Duodenal mucosa (tissue), 2 donors: ENCODE data around the gene MCTP1.

Experiments used
- H3K27ac ChIP-seq: one replicate; pipeline ENCODE4 v1.7.0; 2013; ENCODE audit warnings: low read depth, low read length
- H3K27me3 ChIP-seq, 2 donors: one replicate each; pipeline ENCODE4 v1.7.0; 2013; ENCODE audit warnings: low read length in 2 of 2, control low read depth in 1 of 2; ENCODE audit not compliant: insufficient read depth in 2 of 2, control insufficient read depth in 1 of 2
- H3K36me3 ChIP-seq, 2 donors: one replicate each; pipeline ENCODE4 v1.7.0; 2013; ENCODE audit warnings: low read length in 2 of 2, control low read depth in 1 of 2; ENCODE audit not compliant: insufficient read depth in 2 of 2, control insufficient read depth in 1 of 2
- H3K4me1 ChIP-seq, 2 donors: one replicate each; pipeline ENCODE4 v1.7.0; 2013; ENCODE audit warnings: low read length in 2 of 2, control low read depth in 1 of 2; ENCODE audit not compliant: insufficient read depth in 2 of 2, control insufficient read depth in 1 of 2
- H3K4me3 ChIP-seq, 2 donors: one replicate each; pipeline ENCODE4 v1.7.0; 2013; ENCODE audit warnings: low read length in 2 of 2, low read depth in 1 of 2
- H3K9ac ChIP-seq, 2 donors: one replicate each; pipeline ENCODE4 v1.7.0; 2013; ENCODE audit warnings: low read length in 2 of 2, low read depth in 1 of 2
- H3K9me3 ChIP-seq, 2 donors: one replicate each; pipeline ENCODE4 v1.7.0; 2013; ENCODE audit warnings: low read length in 2 of 2, control low read depth in 1 of 2; ENCODE audit not compliant: control insufficient read depth in 1 of 2

MCTP1 gene

DNA sequence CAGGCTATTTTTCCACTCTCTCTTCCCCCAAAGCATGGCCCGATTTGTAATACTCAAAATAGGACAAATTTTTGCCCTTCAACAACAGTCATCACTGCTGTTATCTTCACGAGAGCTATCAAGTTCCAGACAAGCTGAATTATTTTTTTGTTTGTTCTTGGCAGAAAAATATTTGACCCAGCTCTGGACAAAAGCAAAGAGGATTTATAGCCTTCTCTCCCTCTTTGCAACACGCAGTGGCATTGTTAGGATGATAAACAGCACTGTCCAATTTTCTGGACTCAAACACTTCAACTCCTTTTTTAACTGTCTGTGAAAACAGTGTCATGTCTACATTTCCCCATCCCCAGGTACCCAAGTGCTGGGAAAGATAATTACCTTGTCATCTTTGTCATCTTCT, 506.2 kb downstream of the MCTP1 start:
- Histone ChIP-seq H3K9me3 (no peaks in the 10 kb centered on the region), H3K9ac (no peak overlapping the region), H3K4me1 (no peaks in the 10 kb centered on the region), H3K36me3 (no peaks in the 10 kb centered on the region), H3K27me3 (no peaks in the 10 kb centered on the region), H3K4me3 (no peak overlapping the region), H3K27ac (no peak overlapping the region)

DNA sequence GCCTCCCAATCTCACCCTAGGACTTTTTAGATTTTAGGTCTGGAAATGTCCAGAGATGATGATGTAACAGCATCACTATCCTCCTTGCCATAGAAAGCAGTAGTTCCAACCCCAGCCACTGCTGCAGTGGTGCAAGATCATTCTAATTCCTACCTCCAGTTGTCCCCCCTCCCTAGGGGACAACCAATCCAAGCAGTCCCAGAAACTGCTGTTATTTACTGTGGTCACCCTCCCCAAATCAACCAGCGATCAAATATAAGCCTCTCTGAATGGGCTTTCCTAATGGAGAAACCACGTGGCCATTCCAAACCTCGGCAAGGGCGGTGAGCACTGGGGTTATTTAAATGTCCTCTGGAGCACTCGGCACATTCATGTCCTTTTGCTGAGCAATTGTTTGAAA, 506.6 kb downstream of the MCTP1 start:
- Histone ChIP-seq H3K27ac (no peak overlapping the region), H3K9me3 (no peaks in the 10 kb centered on the region), H3K36me3 (no peaks in the 10 kb centered on the region), H3K27me3 (no peaks in the 10 kb centered on the region), H3K4me3 (no peak overlapping the region), H3K9ac (no peak overlapping the region), H3K4me1 (no peaks in the 10 kb centered on the region)

DNA sequence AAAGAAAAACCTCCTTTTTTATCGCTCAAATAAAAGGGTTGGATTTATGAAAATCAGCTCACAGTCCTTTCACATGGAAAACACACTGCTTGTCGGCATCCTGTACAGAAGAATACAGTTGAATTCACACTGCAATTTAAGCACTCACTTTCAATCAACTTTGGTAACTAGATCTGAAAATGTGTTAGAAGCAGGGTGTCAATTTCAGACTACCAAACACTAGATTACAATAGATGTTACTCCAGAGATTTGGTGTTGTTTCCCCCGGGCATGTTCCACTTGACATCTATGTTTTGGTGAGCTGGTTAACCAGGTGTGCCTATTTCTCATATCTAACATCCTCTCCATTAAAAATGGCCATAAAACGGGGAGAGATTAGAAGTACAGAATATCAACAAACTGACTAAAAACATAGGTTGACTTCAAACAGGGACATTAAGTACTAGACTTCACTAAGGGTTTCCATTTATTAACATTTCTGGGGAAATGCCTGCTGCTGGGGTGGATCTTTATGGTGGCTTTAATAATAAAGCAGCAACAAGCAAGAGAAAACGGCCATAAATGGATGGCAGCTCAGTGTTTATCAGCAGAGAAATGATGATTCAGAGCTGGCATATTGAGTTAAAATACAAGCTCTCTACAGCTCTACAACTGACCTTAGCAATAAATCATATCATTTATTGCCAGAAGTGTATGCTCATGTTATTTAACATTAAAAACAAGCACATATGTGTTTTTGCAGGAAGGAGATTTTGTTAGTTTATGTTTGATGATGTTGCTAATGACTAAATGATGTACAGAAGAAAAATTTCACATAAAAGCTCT, 507.6 kb downstream of the MCTP1 start:
- no peaks in the 10 kb centered on the region for H3K36me3 ChIP-seq
- H3K27ac ChIP-seq, result no peak overlapping the region

DNA sequence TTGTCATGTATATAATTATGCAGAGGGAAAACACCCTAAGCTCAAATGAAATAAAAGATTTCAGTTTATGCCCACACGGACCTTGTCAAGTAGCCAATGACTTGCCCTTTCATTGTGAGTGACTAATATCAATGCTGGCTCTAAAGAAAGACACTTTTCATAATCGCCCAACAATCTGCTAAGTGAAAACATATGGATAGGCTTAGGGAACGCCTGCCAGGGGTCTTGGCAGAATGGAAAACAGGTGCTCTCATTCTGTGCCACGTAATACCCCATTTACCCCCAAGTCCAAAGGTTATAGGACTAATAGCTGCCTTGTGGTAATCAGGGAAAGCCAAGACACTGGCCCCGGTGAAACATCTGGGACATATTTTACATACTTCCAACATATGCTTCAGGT, 508.7 kb downstream of the MCTP1 start:
- H3K4me3 ChIP-seq, result no peak overlapping the region
- H3K36me3 ChIP-seq, result no peaks in the 10 kb centered on the region
- H3K9ac ChIP-seq, result no peak overlapping the region
- H3K27ac ChIP-seq, result no peak overlapping the region
- H3K27me3 ChIP-seq, result no peaks in the 10 kb centered on the region
- H3K4me1 ChIP-seq, result no peaks in the 10 kb centered on the region
- H3K9me3 ChIP-seq, result no peaks in the 10 kb centered on the region

More for the DNA sequence above, 507.6 kb downstream of the MCTP1 start:
- Histone ChIP-seq H3K4me1 (no peaks in the 10 kb centered on the region), H3K4me3 (no peak overlapping the region), H3K9ac (no peak overlapping the region), H3K9me3 (no peaks in the 10 kb centered on the region), H3K27me3 (no peaks in the 10 kb centered on the region)

DNA sequence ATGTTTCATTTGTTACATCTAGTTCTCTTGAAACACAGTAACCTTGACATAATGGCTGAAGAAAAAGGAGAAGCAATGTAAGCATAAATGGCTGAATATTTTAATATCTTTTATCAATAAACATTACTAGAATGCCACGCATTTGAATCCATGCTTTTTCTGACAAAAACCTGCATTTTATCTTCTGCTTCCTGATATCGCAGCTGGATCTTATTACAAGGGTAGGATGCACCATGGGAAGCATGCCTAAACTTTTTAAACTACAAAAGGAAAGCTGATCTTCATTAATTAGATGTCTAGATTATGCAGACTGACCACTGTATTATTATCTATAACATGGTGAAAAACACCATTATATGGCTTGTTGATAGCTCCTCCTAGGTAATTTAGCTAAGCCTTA, 509.8 kb downstream of the MCTP1 start:
- no peak overlapping the region for H3K27ac ChIP-seq
- no peaks in the 10 kb centered on the region for H3K9me3 ChIP-seq
- H3K36me3 ChIP-seq, result no peaks in the 10 kb centered on the region
- no peak overlapping the region for H3K9ac ChIP-seq
- H3K27me3 ChIP-seq, result no peaks in the 10 kb centered on the region
- no peaks in the 10 kb centered on the region for H3K4me1 ChIP-seq
- no peak overlapping the region for H3K4me3 ChIP-seq

DNA sequence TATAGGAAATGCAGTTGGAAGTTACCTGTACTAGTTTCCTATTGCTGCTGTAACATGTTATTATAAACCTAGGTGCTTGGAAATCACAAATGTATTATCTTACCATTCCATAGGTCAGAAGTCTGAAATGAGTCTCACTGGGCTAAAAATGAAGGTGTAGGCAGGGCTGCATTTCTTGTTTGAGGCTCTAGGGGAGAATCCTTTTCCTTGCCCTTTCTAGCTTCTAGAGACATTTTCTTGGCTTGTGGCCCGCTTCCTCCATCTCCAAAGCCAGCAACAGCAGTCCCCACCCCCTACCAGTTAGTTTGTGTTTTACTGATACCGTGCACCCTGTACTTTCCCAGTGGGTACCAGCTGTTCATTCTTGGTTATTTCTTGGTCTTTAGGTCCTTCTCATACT, 513.2 kb downstream of the MCTP1 start:
- no peaks in the 10 kb centered on the region for H3K36me3 ChIP-seq
- H3K27me3 ChIP-seq, result no peaks in the 10 kb centered on the region
- H3K4me1 ChIP-seq, result no peaks in the 10 kb centered on the region
- no peak overlapping the region for H3K27ac ChIP-seq
- no peak overlapping the region for H3K4me3 ChIP-seq
- H3K9ac ChIP-seq, result no peak overlapping the region
- no peaks in the 10 kb centered on the region for H3K9me3 ChIP-seq

DNA sequence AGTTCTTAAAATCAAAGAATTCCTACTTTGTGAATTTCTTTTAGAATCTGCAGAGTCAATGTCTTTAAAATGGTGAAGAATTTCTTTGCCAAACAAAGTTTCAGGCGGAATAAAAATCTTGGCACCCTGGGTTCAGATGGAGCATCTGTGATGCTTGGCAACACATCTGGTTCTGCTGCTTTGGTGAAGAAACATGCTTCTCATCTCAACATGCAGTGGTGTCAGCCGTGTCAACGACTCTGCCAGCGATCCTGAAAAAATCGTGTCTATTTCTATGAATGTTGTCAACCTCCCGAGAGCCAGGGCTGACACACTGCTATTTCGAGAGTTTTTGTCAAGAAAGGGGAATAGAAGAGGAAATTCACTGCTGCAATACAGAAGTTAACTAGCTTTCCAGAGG, 514.9 kb downstream of the MCTP1 start:
- no peaks in the 10 kb centered on the region for H3K36me3 ChIP-seq
- H3K4me1 ChIP-seq, result no peaks in the 10 kb centered on the region
- H3K27ac ChIP-seq, result no peak overlapping the region
- H3K4me3 ChIP-seq, result no peak overlapping the region
- no peaks in the 10 kb centered on the region for H3K9me3 ChIP-seq
- no peak overlapping the region for H3K9ac ChIP-seq
- H3K27me3 ChIP-seq, result no peaks in the 10 kb centered on the region

DNA sequence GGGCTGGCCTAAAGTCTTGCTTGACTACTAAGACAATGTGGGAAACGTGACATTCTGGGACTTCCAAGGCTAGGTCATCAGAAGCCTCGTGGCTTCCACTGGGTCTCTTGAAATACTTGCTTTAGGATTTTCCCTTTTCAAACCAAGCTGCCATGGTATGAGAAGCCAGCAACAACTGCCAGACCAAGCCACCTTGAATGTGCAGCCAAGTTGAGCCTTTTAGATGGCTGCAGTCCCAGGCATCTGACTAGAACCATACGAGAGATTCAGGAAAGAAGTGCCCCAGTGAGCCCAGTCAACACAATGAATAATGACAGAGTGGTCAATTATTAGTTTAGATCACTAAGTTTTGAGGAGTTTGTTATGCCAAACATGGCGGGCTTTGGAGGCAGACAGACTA, 523.1 kb downstream of the MCTP1 start:
- Histone ChIP-seq H3K9me3 (no peaks in the 10 kb centered on the region), H3K36me3 (no peaks in the 10 kb centered on the region), H3K27ac (no peak overlapping the region), H3K9ac (no peak overlapping the region), H3K4me1 (no peaks in the 10 kb centered on the region), H3K27me3 (no peaks in the 10 kb centered on the region), H3K4me3 (no peak overlapping the region)

DNA sequence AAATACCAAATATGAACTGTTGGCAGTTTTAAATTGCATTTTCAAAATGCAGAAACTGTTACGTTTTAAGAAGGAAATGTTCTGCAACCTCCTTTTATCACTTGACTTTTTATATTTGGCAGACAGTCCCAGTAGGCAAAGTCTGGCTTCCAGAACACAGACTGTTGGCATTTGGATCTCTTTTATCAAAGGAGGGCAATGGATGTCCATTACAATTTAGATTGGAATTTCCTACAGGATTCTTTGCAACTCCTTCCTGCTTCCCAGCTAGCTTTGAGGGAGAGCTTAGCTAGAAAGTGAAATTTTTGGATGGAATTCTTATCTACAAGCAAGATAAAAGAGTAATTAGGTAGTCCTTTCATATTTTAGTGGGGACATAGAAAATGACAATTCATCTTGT, 523.8 kb downstream of the MCTP1 start:
- H3K36me3 ChIP-seq, result no peaks in the 10 kb centered on the region
- no peak overlapping the region for H3K9ac ChIP-seq
- no peaks in the 10 kb centered on the region for H3K27me3 ChIP-seq
- H3K27ac ChIP-seq, result no peak overlapping the region
- H3K9me3 ChIP-seq, result no peaks in the 10 kb centered on the region
- H3K4me1 ChIP-seq, result no peaks in the 10 kb centered on the region
- H3K4me3 ChIP-seq, result no peak overlapping the region

DNA sequence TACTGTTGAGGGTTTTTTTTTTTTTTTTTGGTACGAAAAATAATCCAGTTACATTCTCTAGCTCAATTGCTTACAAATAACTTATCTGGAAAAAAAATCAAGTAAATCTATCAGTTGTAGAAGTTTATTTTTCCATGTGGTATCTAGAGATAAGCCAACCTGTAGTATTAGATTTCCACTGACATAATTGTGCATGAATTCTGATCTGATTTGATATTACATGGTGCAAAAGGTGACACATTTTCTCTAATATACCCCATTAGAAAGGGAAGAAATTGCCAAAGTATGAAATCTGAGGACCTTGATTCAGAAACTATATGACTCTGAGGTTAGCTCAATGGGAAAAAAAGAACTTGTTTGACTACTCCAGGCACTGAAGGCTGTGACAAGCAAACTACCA, 524.9 kb downstream of the MCTP1 start:
- H3K4me1 ChIP-seq, result no peaks in the 10 kb centered on the region
- no peak overlapping the region for H3K4me3 ChIP-seq
- no peaks in the 10 kb centered on the region for H3K27me3 ChIP-seq
- no peak overlapping the region for H3K9ac ChIP-seq
- H3K36me3 ChIP-seq, result no peaks in the 10 kb centered on the region
- H3K9me3 ChIP-seq, result no peaks in the 10 kb centered on the region
- H3K27ac ChIP-seq, result no peak overlapping the region
